Measurements from ENCODE around the gene HLA-DMA. TPM values are rescaled to one million over a fixed set of nuclear protein-coding genes. Genes with fewer than 3 reads are reported as not detected.

Gene HLA-DMA
- total and polyA plus RNA-seq, 2 of the 13 experiments (the other 11 are each of a cell fraction or from before 2014, with no cell fraction given): 0.70 to 0.71 TPM

DNA sequence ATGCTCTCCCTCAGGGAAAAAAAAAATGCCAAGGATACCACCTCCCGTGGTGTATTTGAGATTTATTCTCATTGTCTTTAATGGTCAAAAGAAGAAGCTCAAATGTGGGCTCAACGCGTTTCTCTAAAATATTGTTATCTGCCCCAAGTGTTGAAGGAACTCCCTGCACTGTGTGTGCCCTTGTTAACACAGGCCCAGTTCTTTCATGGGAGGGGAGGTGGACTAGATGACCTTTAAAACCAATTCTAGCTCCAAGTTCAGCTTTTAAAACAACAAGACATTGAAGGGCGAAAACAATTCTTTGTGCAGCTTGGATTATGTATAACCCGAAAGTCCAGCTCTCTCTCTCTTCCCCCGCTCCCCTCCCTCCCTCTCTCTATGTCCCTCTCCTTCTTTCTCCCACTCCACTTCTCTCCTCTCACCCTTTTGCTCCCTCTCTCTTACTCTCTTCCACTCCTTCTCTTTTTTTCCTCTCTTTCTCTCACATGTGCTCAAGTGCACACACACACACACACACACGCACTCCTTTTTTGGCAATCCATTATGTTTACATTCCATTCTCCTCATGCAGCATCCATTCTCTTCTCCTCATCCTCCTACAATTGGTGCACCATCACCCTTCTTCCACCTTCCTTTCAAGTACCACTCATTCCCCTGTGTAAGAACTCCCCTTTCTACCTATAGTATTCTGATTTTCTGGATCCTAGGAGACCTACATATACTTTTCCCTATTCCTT lies 20.6 kb downstream of the HLA-DMA start (continued):
- no peak for TF ChIP-seq ZNF775 (CRISPR knock-in tag; IDR thresholded peaks at IDR 0.05; ENCODE audit: borderline replicate concordance)
- TF ChIP-seq ZNF282 (IDR thresholded peaks at IDR 0.05; ENCODE audit: partially characterized antibody): peak; percentile 34
- peak; percentile 44 for TF ChIP-seq HNRNPK (IDR thresholded peaks at IDR 0.05; ENCODE audit: low read depth, low read length, poor library complexity, severe bottlenecking)
- TF ChIP-seq, protein P1, sequence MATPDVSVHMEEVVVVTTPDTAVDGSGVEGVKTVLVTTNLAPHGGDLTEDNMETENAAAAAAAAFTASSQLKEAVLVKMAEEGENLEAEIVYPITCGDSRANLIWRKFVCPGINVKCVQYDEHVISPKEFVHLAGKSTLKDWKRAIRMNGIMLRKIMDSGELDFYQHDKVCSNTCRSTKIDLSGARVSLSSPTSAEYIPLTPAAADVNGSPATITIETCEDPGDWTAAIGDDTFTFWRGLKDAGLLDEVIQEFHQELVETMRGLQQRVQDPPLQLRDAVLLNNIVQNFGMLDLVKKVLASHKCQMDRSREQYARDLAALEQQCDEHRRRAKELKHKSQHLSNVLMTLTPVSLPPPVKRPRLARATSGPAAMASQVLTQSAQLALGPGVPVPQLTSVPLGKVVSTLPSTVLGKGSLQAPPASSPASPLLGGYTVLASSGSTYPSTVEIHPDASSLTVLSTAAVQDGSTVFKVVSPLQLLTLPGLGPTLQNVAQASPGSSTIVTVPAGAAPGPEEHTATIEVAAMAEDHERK (CRISPR knock-in tag; IDR thresholded peaks at IDR 0.05; ENCODE audit: low read depth): no peak
- TF ChIP-seq, protein P2, sequence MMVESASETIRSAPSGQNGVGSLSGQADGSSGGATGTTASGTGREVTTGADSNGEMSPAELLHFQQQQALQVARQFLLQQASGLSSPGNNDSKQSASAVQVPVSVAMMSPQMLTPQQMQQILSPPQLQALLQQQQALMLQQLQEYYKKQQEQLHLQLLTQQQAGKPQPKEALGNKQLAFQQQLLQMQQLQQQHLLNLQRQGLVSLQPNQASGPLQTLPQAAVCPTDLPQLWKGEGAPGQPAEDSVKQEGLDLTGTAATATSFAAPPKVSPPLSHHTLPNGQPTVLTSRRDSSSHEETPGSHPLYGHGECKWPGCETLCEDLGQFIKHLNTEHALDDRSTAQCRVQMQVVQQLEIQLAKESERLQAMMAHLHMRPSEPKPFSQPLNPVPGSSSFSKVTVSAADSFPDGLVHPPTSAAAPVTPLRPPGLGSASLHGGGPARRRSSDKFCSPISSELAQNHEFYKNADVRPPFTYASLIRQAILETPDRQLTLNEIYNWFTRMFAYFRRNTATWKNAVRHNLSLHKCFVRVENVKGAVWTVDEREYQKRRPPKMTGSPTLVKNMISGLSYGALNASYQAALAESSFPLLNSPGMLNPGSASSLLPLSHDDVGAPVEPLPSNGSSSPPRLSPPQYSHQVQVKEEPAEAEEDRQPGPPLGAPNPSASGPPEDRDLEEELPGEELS (CRISPR knock-in tag; IDR thresholded peaks at IDR 0.05): no peak
- TF ChIP-seq, protein P3, sequence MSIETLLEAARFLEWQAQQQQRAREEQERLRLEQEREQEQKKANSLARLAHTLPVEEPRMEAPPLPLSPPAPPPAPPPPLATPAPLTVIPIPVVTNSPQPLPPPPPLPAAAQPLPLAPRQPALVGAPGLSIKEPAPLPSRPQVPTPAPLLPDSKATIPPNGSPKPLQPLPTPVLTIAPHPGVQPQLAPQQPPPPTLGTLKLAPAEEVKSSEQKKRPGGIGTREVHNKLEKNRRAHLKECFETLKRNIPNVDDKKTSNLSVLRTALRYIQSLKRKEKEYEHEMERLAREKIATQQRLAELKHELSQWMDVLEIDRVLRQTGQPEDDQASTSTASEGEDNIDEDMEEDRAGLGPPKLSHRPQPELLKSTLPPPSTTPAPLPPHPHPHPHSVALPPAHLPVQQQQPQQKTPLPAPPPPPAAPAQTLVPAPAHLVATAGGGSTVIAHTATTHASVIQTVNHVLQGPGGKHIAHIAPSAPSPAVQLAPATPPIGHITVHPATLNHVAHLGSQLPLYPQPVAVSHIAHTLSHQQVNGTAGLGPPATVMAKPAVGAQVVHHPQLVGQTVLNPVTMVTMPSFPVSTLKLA (IDR thresholded peaks at IDR 0.05): peak; percentile 65
- no peak for TF ChIP-seq MBD4 (IDR thresholded peaks at IDR 0.05; ENCODE audit: borderline replicate concordance, low read length)
- TF ChIP-seq KAT2B (IDR thresholded peaks at IDR 0.05; ENCODE audit: borderline replicate concordance, low read depth, low read length): no peak
- peak; percentile 65; the same call in 1 of the 2 replicates for TF ChIP-seq LCORL (IDR thresholded peaks at IDR 0.05)
- no peak for TF ChIP-seq LCORL (CRISPR knock-in tag; IDR thresholded peaks at IDR 0.05)
- TF ChIP-seq, protein P4, sequence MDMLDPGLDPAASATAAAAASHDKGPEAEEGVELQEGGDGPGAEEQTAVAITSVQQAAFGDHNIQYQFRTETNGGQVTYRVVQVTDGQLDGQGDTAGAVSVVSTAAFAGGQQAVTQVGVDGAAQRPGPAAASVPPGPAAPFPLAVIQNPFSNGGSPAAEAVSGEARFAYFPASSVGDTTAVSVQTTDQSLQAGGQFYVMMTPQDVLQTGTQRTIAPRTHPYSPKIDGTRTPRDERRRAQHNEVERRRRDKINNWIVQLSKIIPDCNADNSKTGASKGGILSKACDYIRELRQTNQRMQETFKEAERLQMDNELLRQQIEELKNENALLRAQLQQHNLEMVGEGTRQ (IDR thresholded peaks at IDR 0.05; ENCODE audit: low read depth, low read length): no peak
- TF ChIP-seq, protein P4 (CRISPR knock-in tag; IDR thresholded peaks at IDR 0.05; ENCODE audit: borderline replicate concordance): 0 out of 2 replicates have a peak, but pooled peaks have one; percentile 39
